Activated naive CD4-positive, alpha-beta T cell treated with Interleukin-2 at 50 U/mL for 16 hours (primary cell): ENCODE measurements around the gene PRDM2.
A peak's percentile ranks its signal among the peaks of the same experiment; 100 is the strongest.

ENCODE experiments used
- DNase-seq: peaks from one replicate; pipeline ENCODE4 v3.0.0-alpha.2; 2020

The PRDM2 gene

DNA sequence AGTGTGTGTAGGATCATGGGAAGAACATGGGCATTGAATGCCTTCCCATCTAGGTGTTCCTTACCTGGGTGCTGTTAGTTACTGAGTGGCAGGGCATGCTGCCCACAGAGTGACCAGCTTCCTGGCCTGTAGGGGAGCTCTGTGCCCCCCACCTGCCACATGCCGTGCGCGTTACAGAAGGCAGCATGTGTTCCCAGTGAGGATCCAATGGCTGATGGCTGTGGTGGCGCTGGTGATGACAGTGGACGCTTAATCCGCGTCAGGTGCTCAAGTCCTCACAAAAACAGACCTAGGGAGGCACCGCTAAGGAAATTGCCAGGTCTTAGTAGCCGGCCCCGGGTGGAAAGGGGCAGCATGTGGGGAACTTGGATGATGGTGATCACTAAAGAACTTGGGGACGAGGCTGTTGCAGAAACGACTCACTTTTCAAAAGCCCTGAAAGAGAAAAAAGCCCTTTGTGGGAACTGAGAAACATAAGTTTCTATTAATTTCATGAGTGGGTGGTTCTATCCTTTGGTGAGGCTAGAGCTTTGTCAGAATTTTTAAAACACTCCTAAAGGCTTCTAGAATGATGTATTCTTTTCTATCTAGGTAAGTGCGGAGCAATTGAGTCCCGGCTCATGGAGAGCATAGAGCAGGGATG is 93.2 kb downstream of the PRDM2 start:
- DNase-seq = no peak

- no peak for DNase-seq
Measured at GRCh38 chr1:13794231-13795187, 94.5 kb downstream of the PRDM2 start.

GRCh38 chr1:13797397-13797796 is 97.4 kb downstream of the PRDM2 start:
- DNase-seq = no peak

GRCh38 chr1:13798120-13798519 is 98.1 kb downstream of the PRDM2 start:
- no peak for DNase-seq

- DNase-seq = no peak
Measured at GRCh38 chr1:13799502-13800283, 99.7 kb downstream of the PRDM2 start.

DNA sequence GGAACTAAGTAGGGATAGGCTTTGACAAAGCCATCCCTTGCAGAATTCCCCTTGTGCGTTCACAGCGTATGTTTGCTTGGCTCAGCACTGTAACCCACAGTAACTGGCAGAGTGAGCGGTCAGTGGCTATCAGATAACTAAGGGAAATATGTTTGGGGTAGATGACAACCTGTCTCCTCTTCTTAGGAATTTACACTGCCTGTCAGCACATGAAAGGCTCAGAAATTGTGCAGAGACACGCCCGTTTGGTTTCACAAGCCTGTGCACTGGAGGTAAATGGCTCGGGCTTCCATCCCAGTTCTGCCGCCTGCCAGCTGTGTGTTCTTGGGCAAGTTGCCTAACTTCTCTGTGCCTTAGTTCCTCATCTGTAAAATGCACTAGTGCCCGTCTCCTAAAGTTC is 101.2 kb downstream of the PRDM2 start:
- no peak for DNase-seq

- DNase-seq = no peak
Measured at GRCh38 chr1:13801655-13802486, 101.9 kb downstream of the PRDM2 start.

- DNase-seq = no peak
Measured at GRCh38 chr1:13802782-13803545, 103.0 kb downstream of the PRDM2 start.

- DNase-seq = no peak
Measured at GRCh38 chr1:13803546-13804239, 103.7 kb downstream of the PRDM2 start.

DNA sequence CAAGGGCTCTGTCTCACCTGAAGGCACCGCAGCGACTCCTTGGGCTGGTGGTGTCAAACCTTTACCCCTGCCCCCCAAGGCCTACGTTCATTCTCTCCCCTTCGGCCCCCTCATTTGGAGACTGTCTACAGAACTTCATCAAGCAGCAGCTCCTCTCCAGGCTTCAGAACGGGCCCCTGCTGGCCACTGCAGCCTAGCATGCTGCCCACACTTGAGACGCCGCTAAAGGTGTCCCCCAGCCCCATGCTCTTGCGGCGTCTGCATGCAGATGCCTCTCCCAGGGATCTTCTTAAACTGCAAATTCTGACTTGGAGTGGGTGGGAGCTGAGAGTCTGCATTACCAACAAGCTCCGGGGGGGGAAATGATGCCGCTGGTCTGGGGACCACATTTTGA is 104.2 kb downstream of the PRDM2 start:
- no peak for DNase-seq

GRCh38 chr1:13805431-13805830 is 105.4 kb downstream of the PRDM2 start:
- DNase-seq = no peak

- DNase-seq = no peak
Measured at GRCh38 chr1:13806108-13806507, 106.1 kb downstream of the PRDM2 start.

- DNase-seq = peak; percentile 20
Measured at GRCh38 chr1:13807209-13807608, 107.2 kb downstream of the PRDM2 start.

DNA sequence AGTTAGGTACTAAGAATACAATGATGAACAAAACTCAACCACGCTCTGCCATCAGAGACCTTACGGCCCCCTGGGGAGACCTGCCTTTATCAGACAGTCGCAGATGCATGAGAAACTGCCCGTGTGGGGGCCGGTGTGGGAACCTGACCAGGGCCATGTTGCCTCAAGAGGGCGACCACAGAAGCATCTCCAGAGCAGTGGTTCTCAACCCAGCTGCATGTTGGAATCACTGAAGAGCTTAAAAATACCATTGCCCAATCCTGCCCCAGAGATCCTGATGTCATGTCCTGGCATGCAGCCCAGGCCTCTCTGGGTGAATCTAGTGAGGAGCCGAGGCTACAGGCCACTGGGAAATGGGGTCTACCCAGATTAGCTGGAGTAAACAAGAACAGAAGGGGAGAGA is 108.7 kb downstream of the PRDM2 start:
- DNase-seq = no peak

DNA sequence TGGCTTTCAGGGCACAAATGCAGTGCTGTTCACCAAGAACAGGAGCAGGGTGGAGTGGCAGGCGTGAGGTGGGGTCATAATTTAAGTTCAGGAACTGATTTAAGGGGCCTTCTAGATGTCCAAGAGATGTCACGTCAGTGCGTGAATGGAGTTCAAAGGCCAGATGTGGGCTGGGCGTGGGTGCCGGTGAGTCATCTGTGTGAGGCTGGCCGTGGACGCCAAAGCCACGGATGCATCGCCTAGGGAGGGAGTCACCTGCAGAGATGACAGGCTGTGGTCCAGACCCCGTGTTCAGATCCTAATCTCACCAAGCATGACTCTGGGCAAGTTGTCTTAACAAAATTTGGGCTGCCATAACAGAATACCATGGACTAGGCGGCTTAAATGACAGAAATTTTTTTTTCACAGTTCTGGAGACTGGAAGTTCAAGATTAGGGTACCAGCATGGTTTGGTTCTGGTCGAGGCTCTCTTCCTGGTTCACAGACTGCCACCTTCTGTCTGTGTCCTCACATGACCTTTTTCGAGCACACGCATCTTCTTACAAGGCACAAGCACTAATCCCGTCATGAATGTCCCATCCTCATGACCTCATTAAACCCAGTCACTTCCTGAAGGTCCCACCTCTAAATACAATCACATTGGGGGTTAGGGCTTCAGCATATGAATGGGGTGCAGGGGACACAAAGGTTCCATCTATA is 109.6 kb downstream of the PRDM2 start:
- peak; percentile 32 for DNase-seq

DNA sequence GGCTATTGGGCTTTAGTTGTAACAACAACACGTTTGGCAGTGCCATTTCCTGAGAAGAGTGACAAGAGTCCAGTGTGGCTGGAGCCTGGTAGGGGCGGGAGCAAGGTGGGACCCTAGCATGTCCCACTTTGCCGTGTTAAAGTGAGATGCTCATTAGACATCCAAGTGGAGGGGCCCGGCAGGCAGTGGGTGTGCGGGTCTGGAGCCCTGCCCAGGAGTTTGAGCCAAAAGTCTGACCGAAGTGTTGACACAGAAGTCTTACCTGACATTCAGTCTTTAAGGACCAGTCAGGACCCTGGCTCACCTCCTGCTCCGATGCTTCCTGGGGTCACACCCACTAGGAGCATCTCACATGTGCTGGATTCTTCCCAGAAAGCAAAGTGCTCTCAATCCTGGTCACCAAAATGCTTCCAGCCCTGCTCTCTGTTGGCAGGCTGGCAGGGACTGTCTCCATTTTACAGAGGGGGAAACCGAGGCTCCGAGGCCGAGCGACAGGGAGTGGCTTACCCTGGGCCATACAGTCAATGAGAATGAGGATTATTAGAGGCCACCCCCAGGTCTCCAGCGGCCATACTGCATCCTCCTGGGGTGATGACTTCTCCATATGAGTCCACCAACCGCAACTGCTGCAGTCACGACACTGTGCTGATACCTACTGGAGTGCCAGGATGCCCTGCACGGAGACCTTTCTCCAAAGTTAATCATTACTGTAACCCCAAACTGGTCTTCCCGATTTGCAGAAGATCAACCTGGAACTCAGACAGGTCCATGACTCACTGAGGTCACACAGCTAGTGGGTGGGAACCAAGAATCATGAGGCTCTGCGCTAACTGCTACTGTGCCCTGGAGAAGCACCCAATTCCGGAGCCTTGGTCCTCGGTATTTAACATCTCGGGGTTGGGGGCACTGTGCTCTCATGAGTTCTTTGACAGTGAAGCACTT is 112.7 kb downstream of the PRDM2 start:
- no peak for DNase-seq

DNA sequence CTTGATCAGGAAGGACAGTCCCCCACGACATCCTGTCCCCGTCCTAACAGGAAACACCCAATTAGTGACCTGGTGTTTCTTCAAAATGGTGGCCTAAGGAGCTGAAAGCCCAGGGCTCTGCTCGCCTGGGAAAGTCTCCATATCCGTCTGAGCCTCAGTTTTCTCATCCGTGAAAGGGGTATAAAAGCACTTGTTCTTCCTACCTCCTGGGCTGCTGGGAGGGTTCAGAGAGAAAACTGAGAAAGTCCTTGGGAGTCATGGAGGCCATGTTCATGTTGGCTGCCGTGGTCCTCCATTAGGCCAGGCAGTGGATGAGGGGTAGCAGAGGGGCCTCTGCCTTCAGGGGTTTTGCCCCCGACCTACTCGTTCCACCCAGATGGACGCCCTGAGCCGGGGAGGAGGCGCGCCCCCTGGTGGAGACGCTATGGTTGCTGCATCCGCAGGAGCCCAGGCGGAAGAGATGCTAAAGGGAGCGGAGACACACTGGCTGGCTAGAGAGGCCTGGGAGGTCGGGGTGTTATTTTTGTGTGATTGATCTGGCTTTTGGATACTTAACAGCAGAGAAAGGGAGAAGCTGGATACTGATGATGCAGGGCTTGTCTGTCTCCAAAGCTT is 113.5 kb downstream of the PRDM2 start:
- peak; percentile 64 for DNase-seq

DNA sequence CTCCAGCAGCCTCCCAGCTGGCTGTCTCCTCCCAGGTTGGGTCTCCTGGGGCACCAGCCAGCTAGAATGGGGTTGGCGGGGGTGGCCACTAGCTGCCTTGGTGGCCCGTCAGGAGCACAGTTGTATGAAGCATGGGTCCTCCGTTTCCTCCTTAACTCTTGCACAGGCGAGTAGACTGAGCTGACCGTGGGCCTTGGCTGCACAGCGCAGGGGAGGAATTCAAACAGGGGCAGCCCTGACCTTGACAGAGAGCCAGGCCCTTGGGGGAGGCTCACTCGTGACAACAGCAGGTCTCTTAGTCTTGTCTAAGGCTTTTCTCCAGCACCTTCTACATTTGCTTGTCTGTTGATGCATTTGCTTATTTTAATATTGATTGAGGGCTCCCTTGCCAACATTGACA is 114.1 kb downstream of the PRDM2 start:
- no peak for DNase-seq
